Heart right ventricle (tissue), 16 donors: ENCODE data around the gene ROR2. TPM values are rescaled to one million over a fixed set of nuclear protein-coding genes. Genes with fewer than 3 reads are reported as not detected.

Experiments used
- ATAC-seq, 8 donors: fragments of 200-7000 bp; cut with Tn5 transposase; one replicate each; pipeline ENCODE4 v1.9.1; 2020; ENCODE audit warnings: mild to moderate bottlenecking in 8 of 8, moderate library complexity in 8 of 8, moderate number of reproducible peaks in 1 of 8
- DNase-seq, 2 donors: peaks; one replicate each; pipeline ENCODE4 v3.0.0-alpha.2; 2020
- H3K27ac ChIP-seq, 10 donors: fragments of 200-600 bp; sonication (generic) in 2 of 10; one replicate each; pipeline versions ENCODE4 v1.5.0 to v1.8.0; 2020 to 2022; ENCODE audit warnings: mild to moderate bottlenecking in 3 of 10
- H3K27me3 ChIP-seq, 7 donors: fragments of 200-600 bp; one replicate each; pipeline ENCODE4 v1.8.0; 2021 to 2022; ENCODE audit warnings: mild to moderate bottlenecking in 2 of 7
- H3K36me3 ChIP-seq, 9 donors: fragments of 200-600 bp; sonication (generic) in 1 of 9; one replicate each; pipeline versions ENCODE4 v1.5.0 to v1.8.0; 2020 to 2022; ENCODE audit warnings: mild to moderate bottlenecking in 2 of 9
- H3K4me1 ChIP-seq, 9 donors: fragments of 200-600 bp; sonication (generic) in 1 of 9; one replicate each; pipeline versions ENCODE4 v1.5.0 to v1.8.0; 2020 to 2022; ENCODE audit warnings: mild to moderate bottlenecking in 4 of 9
- H3K4me3 ChIP-seq, 10 donors: fragments of 200-600 bp; sonication (generic) in 2 of 10; one replicate each; pipeline versions ENCODE4 v1.5.0 to v1.8.0; 2020 to 2022; ENCODE audit warnings: mild to moderate bottlenecking in 7 of 10, moderate library complexity in 2 of 10
- H3K9me3 ChIP-seq, 11 donors: fragments of 200-600 bp in 10 of 11; sonication (generic) in 2 of 11; one replicate each; pipeline versions ENCODE4 v1.5.0 to v1.8.0; 2013 to 2022; ENCODE audit warnings: mild to moderate bottlenecking in 2 of 11, control low read depth in 1 of 11, moderate library complexity in 1 of 11
- WGBS, 2 donors: extraction: QIAGEN DNeasy Blood & Tissue Kit; methylation state at CpG; one replicate each; pipeline ENCODE4 v1.1.7; 2013; ENCODE audit warnings: inconsistent platforms in 1 of 2; 5-methylcytosine and 5-hydroxymethylcytosine counted together
- intact Hi-C, 10 donors: fragments of 100-400 bp; cut with DNase I; formaldehyde crosslinking; loops; one replicate each; pipeline versions ENCODE4 v1.11.1 to v1.14.2; 2022
- polyA plus RNA-seq, 2 donors: library from polyadenylated mRNA; stranded (reverse); fragments of 200-250 nt; gene quantifications; one replicate each; pipeline ENCODE4 v1.2.3, GENCODE V29; 2013
- total RNA-seq, 10 donors: library from RNA; stranded (reverse); fragmentation: NEBNext Ultra II Directional in 3 of 10; extraction: Animal tissue kit (Norgen Biotek cat#: 25700) in 3 of 10; gene quantifications; one replicate each; pipeline versions ENCODE4 v1.2.1 to v1.2.4, GENCODE V29; 2021 to 2023
- TF ChIP-seq, protein P1 (sequence below), 9 donors: fragments of 200-600 bp; sonication (generic) in 2 of 9; IDR thresholded peaks; one replicate each; pipeline versions ENCODE4 v1.5.0 to v1.8.0; 2021 to 2022; ENCODE audit warnings: antibody characterized with exemption in 9 of 9, mild to moderate bottlenecking in 5 of 9, moderate library complexity in 1 of 9
- donor health status: Arrhythmogenic right ventricular cardiomyopathy.
- donor health status: ischemic (EF 13 %, LVEDD 7.1; RV severe dilation, severe dysfunction).
- donor health status: healthy with polysubstance abuse.
- donor health status: DM: no; HTN: yes; CAD: no.
- donor health status: DM: no; HTN: no; CAD: no.
- donor health status: ischemic (EF 25% LVEDD 6.9; RV normal size, moderate dysfunction).
- donor health status: ischemic (EF 25% LVEDD 5.7; RV mildly dilated, moderate dysfunction).
- donor health status: healthy.
- donor health status: DM: yes; HTN: yes; CAD: no.
- donor health status: Ischemic cardiomyopathy.
- donor health status: ischemic (EF 35%, LVEDD 5.7; RV mildly dilated, moderate dysfunction).
- donor health status: nonischemic (EF 11% LVEDD 7.7; RV severe dilation, severe dysfunction).
- donor health status: DM: yes; HTN: yes; CAD: no.
- donor health status: PGD.
- donor health status: ischemic (EF 29% LVEDD 5.4; RV normal size, mild dysfunction).
- donor health status: nonischemic (EF 23%, LVEDD 6.1; RV moderate dilation, normal function).

The ROR2 gene
- total and polyA plus RNA-seq, 12 donors = 0.11 to 1.4 (median 0.47) TPM

DNA sequence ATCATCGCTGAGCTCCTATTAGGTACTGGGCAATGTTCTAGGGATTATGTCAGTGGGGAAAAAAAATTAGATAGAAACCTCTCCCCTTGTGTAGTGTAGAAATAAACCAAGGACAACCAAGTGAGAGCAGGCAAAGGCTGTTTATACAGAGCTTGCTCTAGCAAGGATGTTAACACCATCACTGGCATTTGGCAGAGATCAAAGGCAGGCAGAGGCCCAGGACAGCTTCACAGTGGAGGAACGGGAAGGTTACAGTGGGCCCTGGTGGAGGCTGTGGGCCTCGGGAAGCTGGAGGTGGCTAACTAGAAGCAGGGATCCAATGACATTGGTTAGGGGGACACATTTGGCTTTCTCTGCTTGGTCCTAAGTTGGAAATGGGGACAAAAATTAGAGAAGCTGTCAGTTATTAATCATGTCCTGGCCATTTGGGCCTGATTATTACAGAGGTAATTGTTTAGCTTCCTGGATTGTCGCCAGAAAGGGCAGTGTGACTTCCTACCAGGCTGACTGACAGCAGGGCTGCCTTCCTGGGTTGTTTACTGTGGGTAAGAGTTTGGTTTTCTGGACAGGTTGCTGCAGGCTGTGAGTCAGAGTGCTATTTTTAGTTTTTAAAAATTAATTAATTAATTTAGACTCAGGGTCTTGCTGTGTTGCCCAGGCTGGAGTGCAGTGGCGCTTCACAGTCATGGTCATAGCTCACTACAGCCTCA, 259.3 kb downstream of the ROR2 start:
- Histone ChIP-seq H3K27ac (no peak overlapping the region), H3K4me1 (peaks cover 0 to 5% (median 0%) of the 10 kb centered on the region in 9 donors), H3K36me3 (no peaks in the 10 kb centered on the region), H3K27me3 (no peaks in the 10 kb centered on the region), H3K4me3 (no peak overlapping the region), H3K9me3 (no peaks in the 10 kb centered on the region)
- TF ChIP-seq, protein P1, sequence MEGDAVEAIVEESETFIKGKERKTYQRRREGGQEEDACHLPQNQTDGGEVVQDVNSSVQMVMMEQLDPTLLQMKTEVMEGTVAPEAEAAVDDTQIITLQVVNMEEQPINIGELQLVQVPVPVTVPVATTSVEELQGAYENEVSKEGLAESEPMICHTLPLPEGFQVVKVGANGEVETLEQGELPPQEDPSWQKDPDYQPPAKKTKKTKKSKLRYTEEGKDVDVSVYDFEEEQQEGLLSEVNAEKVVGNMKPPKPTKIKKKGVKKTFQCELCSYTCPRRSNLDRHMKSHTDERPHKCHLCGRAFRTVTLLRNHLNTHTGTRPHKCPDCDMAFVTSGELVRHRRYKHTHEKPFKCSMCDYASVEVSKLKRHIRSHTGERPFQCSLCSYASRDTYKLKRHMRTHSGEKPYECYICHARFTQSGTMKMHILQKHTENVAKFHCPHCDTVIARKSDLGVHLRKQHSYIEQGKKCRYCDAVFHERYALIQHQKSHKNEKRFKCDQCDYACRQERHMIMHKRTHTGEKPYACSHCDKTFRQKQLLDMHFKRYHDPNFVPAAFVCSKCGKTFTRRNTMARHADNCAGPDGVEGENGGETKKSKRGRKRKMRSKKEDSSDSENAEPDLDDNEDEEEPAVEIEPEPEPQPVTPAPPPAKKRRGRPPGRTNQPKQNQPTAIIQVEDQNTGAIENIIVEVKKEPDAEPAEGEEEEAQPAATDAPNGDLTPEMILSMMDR (IDR thresholded peaks at IDR 0.05) = no peak
- intact Hi-C loops = no loop called here
- ATAC-seq (peak in 3 of 8 donors; percentile 44 to 51 (median 47)), DNase-seq (no peak)
- 61 to 66% methylated on average over 5 of the region's 5 CpGs for WGBS, 2 donors

DNA sequence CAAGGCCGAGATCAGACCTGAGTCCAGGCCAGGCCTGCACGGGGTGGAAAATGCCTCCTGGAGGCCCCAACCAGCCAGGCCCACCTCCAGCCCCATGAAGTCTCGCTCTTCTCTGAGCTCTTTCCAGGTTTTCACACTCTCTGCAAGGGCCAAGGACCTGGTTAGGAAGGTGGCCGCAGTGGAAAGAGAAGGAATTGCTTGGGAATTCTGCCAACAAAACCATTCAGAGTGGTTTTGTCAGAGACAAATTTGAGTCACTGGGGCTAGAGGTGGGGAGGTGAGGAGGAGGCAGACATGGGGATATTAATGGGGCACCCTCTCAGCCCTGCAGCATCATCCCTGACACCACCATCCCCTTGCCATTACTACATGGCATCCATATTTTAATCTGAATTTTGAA, 261.0 kb downstream of the ROR2 start:
- intact Hi-C loops = loop anchor here in 7 of 10 donors (10.0 kb wide), 6 partner anchors 56 to 774 kb away; partner anchors contain the start of gene NFIL3 (in 1 of the 7)
- TF ChIP-seq, protein P1 (IDR thresholded peaks at IDR 0.05) = no peak
- H3K36me3 ChIP-seq = no peaks in the 10 kb centered on the region
- no peaks in the 10 kb centered on the region for H3K9me3 ChIP-seq
- no peak overlapping the region for H3K4me3 ChIP-seq
- peaks cover 0 to 5% (median 0%) of the 10 kb centered on the region in 9 donors for H3K4me1 ChIP-seq
- no peak overlapping the region for H3K27ac ChIP-seq
- DNase-seq (no peak), ATAC-seq (no peak)
- H3K27me3 ChIP-seq = no peaks in the 10 kb centered on the region
- 83 to 92% methylated on average over 4 of the region's 4 CpGs for WGBS, 2 donors

DNA sequence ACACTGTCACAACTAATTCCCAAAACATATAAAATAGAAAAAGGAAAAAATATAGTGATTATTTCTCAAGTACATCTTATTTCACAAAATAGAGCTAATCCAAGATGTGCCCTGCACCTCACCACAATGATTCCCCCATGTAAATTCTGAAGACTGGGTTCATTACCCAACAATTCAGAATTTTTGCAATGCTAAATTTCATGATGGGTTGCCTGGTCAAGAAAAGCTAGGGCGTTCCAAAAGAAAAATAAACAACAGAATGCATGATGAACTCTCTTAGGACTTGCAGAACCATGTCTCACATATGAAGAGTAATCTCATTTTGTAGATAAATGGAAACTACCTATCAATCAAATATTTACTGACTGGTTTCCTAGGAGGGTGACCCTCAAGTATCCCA, 266.8 kb downstream of the ROR2 start:
- TF ChIP-seq, protein P1 (IDR thresholded peaks at IDR 0.05) = no peak
- no peaks in the 10 kb centered on the region for H3K36me3 ChIP-seq
- no peak overlapping the region for H3K27ac ChIP-seq
- no peak overlapping the region for H3K4me3 ChIP-seq
- no peak for ATAC-seq
- peaks cover 0 to 9% (median 0%) of the 10 kb centered on the region in 9 donors for H3K4me1 ChIP-seq
- H3K9me3 ChIP-seq = no peaks in the 10 kb centered on the region
- peaks cover 0 to 21% (median 3%) of the 10 kb centered on the region in 7 donors for H3K27me3 ChIP-seq
- no peak for DNase-seq
- 75 to 82% methylated on average over 1 of the region's 1 CpG for WGBS, 2 donors
- intact Hi-C loops = loop anchor here in 9 of 10 donors (5.0 to 10.0 kb wide), 10 partner anchors 62 to 771 kb away; partner anchors contain the start of gene NFIL3 (in 1 of the 9)

DNA sequence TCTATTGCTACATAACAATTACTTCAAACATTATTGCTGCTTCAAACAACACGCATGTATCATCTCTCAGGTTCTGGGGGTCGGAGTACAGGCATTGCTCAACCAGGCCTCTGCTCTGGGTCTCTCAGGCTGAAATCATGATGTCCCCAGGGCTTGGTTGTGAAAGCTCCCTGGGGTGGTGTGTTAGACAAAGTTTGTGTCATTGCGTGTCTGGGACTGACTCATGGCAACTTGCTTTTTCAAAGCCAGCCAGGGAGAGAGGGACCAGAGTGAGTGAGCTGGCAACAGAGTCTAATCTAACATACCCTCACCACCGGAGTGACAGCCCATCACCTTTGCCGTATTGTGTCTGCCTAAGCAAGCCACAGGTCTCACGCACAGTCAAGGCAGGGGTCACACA, 267.2 kb downstream of the ROR2 start:
- H3K27me3 ChIP-seq = peaks cover 0 to 21% (median 3%) of the 10 kb centered on the region in 7 donors
- H3K4me3 ChIP-seq = no peak overlapping the region
- H3K4me1 ChIP-seq = peaks cover 0 to 9% (median 0%) of the 10 kb centered on the region in 9 donors
- H3K9me3 ChIP-seq = no peaks in the 10 kb centered on the region
- H3K27ac ChIP-seq = no peak overlapping the region
- intact Hi-C loops = loop anchor here in 9 of 10 donors (5.0 to 10.0 kb wide), 10 partner anchors 62 to 771 kb away; partner anchors contain the start of gene NFIL3 (in 1 of the 9)
- TF ChIP-seq, protein P1 (IDR thresholded peaks at IDR 0.05) = no peak
- WGBS, 2 donors = 83 to 89% methylated on average over 6 of the region's 6 CpGs
- DNase-seq = no peak
- no peaks in the 10 kb centered on the region for H3K36me3 ChIP-seq
- ATAC-seq = peak in 1 of 8 donors; percentile 20
